Kidney (tissue), 14 donors: Measurements from ENCODE around the gene CYB5R2. TPM values are rescaled to one million over a fixed set of nuclear protein-coding genes. Genes with fewer than 3 reads are reported as not detected.
A peak's percentile ranks its signal among the peaks of the same experiment; 100 is the strongest.

Source experiments
- DNase-seq, 5 donors: peaks; one replicate each; pipeline ENCODE4 v3.0.0-alpha.2; 2013 to 2020
- FAIRE-seq: peaks from 2 replicates; lab custom pipeline; 2012; peaks lifted over from hg19 to GRCh38; lab: Jason Lieb, UNC
- H3K27ac ChIP-seq, 2 donors: one replicate each; pipeline ENCODE4 v1.7.0; 2013; ENCODE audit warnings: low read depth in 2 of 2, low read length in 2 of 2, inconsistent platforms in 1 of 2
- H3K27me3 ChIP-seq: one replicate; pipeline ENCODE4 v1.7.1; 2013; ENCODE audit warnings: low read length, inconsistent platforms; ENCODE audit not compliant: control insufficient read depth, insufficient read depth
- H3K36me3 ChIP-seq, 3 donors: one replicate each; pipeline versions ENCODE4 v1.7.0 to v1.7.1; 2013; ENCODE audit warnings: low read length in 3 of 3, control low read depth in 1 of 3, inconsistent platforms in 1 of 3; ENCODE audit not compliant: insufficient read depth in 3 of 3, control insufficient read depth in 2 of 3
- H3K4me1 ChIP-seq, 3 donors: one replicate each; pipeline versions ENCODE4 v1.7.0 to v1.7.1; 2013; ENCODE audit warnings: low read length in 3 of 3, inconsistent platforms in 1 of 3, low read depth in 1 of 3; ENCODE audit not compliant: control insufficient read depth in 2 of 3, insufficient read depth in 2 of 3
- H3K4me3 ChIP-seq, 3 donors: one replicate each; pipeline versions ENCODE4 v1.7.0 to v1.8.1; 2013; ENCODE audit warnings: low read length in 3 of 3, control low read depth in 1 of 3, inconsistent platforms in 1 of 3
- H3K9ac ChIP-seq, 3 donors: one replicate each; pipeline versions ENCODE4 v1.7.0 to v1.7.1; 2013; ENCODE audit warnings: low read length in 3 of 3, control low read depth in 1 of 3, inconsistent platforms in 1 of 3
- H3K9me3 ChIP-seq, 3 donors: one replicate each; pipeline versions ENCODE4 v1.7.0 to v1.7.1; 2013; ENCODE audit warnings: low read length in 3 of 3, control low read depth in 1 of 3, inconsistent platforms in 1 of 3; ENCODE audit not compliant: control insufficient read depth in 2 of 3, insufficient read depth in 1 of 3
- intact Hi-C: fragments of 100-400 bp; cut with DNase I; formaldehyde crosslinking; loops from one replicate; pipeline ENCODE4 v1.11.1; 2022
- polyA plus RNA-seq: library from polyadenylated mRNA; stranded (reverse); fragments of 350-450 nt; fragmentation: Illumina TruSeq; extraction: RNeasy Lipid Tissue Mini Kit (QIAGEN cat#74804); gene quantifications from one replicate; pipeline ENCODE4 v1.2.3, GENCODE V29; 2014; ENCODE audit warnings: low read depth, low replicate concordance; ENCODE audit not compliant: insufficient read depth
- total RNA-seq: library from RNA; stranded (reverse); fragmentation: NEBNext Ultra II Directional; extraction: Animal tissue kit (Norgen Biotek cat#: 25700); gene quantifications from one replicate; pipeline ENCODE4 v1.2.1, GENCODE V29; 2021
- TF ChIP-seq, protein P1 (sequence below): IDR thresholded peaks from 3 replicates; pipeline ENCODE4 v1.5.1; 2012; ENCODE audit warnings: mild to moderate bottlenecking, moderate library complexity, borderline replicate concordance; ENCODE audit not compliant: insufficient read depth; ENCODE audit errors: extremely low read depth
- donor health status: control.
- donor health status: control.
- donor health status: control.
- donor health status: control.
- donor health status: control.
- donor health status: DM: yes; HTN: yes; CAD: no.
- donor health status: Normal renal cell carcinoma (clear cell type).

CYB5R2 gene
- total and polyA plus RNA-seq, 2 donors from 2014 or later = 8.2 to 8.7 TPM

DNA sequence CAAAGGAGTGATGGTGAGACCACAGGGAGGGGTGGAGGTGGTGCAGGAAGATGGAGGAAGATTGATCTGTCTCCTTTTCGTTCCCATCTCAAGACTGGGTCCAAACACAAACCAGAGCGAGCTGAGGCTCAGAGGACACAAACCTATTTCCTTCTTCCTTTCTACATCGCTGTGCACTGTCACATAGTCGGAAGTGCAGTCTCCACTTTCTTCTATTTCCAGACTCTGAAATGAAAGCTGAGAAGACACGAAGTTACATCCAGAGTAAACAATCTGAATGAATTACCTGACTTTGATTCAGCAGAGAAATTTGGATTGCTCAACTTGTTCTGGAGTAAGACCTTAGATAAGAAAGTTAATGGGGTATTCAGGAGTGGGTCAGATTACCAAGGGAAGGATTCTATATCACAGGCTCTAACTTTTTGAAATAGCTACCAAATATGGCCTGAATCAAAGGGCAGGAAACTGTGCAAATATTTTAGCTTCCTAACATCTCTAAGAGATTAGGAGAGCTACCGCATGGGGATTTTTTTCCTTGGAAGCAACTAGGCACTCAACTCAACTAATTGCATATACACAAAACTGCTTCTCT lies 18.6 kb upstream of the CYB5R2 start:
- Histone ChIP-seq H3K9me3 (no peaks in the 10 kb centered on the region), H3K36me3 (no peaks in the 10 kb centered on the region), H3K9ac (no peak overlapping the region), H3K4me1 (peaks cover 0 to 3% (median 0%) of the 10 kb centered on the region in 3 donors), H3K27ac (no peak overlapping the region), H3K4me3 (no peak overlapping the region), H3K27me3 (no peaks in the 10 kb centered on the region)
- TF ChIP-seq, protein P1, sequence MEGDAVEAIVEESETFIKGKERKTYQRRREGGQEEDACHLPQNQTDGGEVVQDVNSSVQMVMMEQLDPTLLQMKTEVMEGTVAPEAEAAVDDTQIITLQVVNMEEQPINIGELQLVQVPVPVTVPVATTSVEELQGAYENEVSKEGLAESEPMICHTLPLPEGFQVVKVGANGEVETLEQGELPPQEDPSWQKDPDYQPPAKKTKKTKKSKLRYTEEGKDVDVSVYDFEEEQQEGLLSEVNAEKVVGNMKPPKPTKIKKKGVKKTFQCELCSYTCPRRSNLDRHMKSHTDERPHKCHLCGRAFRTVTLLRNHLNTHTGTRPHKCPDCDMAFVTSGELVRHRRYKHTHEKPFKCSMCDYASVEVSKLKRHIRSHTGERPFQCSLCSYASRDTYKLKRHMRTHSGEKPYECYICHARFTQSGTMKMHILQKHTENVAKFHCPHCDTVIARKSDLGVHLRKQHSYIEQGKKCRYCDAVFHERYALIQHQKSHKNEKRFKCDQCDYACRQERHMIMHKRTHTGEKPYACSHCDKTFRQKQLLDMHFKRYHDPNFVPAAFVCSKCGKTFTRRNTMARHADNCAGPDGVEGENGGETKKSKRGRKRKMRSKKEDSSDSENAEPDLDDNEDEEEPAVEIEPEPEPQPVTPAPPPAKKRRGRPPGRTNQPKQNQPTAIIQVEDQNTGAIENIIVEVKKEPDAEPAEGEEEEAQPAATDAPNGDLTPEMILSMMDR = no peak
- peak in 1 of 5 donors; percentile 21 for DNase-seq
- intact Hi-C loops = loop anchor here (10.0 kb wide), 1 partner anchor 597 kb away; no protein-coding TSS in a partner anchor
- no peak for FAIRE-seq

DNA sequence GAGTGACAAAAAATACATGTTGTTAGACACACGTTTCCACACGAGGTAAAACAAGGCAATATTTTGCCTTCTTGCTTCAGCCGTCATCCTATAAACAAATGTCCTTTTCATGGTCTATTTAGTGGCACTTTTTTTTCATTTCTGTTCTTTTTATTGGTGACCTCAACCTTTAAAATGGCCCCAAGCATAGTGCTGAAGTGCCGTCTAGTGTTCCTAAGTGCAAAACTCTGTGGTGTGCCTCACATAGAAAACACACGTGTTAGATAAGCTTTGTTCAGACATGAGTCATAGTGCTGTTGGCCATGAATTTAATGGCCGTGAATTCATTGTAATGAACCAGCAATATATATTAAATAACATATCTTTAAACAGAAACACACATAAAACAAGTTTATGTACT lies 17.3 kb upstream of the CYB5R2 start:
- DNase-seq (no peak), FAIRE-seq (no peak)
- H3K4me3 ChIP-seq = no peak overlapping the region
- no peaks in the 10 kb centered on the region for H3K36me3 ChIP-seq
- peaks cover 0 to 3% (median 0%) of the 10 kb centered on the region in 3 donors for H3K4me1 ChIP-seq
- H3K27me3 ChIP-seq = no peaks in the 10 kb centered on the region
- no peak overlapping the region for H3K9ac ChIP-seq
- no peaks in the 10 kb centered on the region for H3K9me3 ChIP-seq
- intact Hi-C loops = loop anchor here (10.0 kb wide), 1 partner anchor 596 kb away; no protein-coding TSS in a partner anchor
- no peak overlapping the region for H3K27ac ChIP-seq
- TF ChIP-seq, protein P1 = no peak

DNA sequence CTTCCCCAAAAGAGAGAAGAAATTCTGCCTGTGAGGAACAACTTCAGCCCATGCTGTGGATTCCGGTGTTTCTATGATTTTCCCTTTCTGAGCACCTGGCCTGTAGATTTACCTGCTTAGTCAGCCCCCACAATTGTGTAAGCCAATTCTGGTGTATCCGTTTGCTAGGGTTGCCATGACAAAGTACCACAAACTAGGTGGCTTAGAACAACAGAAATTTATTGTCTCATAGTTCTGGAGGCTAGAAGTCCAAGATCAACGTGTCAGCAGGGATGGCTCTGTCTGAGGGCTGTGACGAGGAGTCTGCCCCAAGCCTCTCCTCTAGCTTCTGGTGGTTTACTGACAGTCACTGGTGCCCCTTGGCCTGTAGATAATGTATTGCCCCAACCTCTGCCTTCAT lies 15.9 kb upstream of the CYB5R2 start:
- Histone ChIP-seq H3K9me3 (no peaks in the 10 kb centered on the region), H3K4me3 (no peak overlapping the region), H3K9ac (no peak overlapping the region), H3K27ac (no peak overlapping the region), H3K4me1 (peaks cover 0 to 2% (median 0%) of the 10 kb centered on the region in 3 donors), H3K27me3 (no peaks in the 10 kb centered on the region), H3K36me3 (no peaks in the 10 kb centered on the region)
- TF ChIP-seq, protein P1 = no peak
- intact Hi-C loops = no loop called here
- no peak for DNase-seq
- no peak for FAIRE-seq
